Tibial nerve (tissue), 4 donors: ENCODE data around the gene PLXNA4. TPM values are rescaled to one million over a fixed set of nuclear protein-coding genes. Genes with fewer than 3 reads are reported as not detected.
"Not testable (repeated sequence)": the region's sequence is repeated elsewhere in the genome, so short reads cannot be mapped to it uniquely, and the experiment has no call there.

Source experiments
- DNase-seq, 2 donors: peaks; one replicate each; pipeline ENCODE4 v3.0.0-alpha.2; 2019; ENCODE audit warnings: low spot score in 2 of 2
- H3K27ac ChIP-seq, 4 donors: fragments of 200-600 bp; sonication (generic) in 3 of 4; one replicate each; pipeline ENCODE4 v1.5.1; 2017 to 2019; ENCODE audit warnings: mild to moderate bottlenecking in 1 of 4
- H3K27me3 ChIP-seq, 2 donors: fragments of 200-600 bp; sonication (generic) in 1 of 2; one replicate each; pipeline versions ENCODE4 v1.5.1 to v1.6.0; 2017 to 2019
- H3K36me3 ChIP-seq, 3 donors: fragments of 200-600 bp; sonication (generic); one replicate each; pipeline ENCODE4 v1.5.1; 2018 to 2019
- H3K4me1 ChIP-seq, 4 donors: fragments of 200-600 bp; sonication (generic) in 3 of 4; one replicate each; pipeline ENCODE4 v1.5.1; 2017 to 2019
- H3K4me3 ChIP-seq, 4 donors: fragments of 200-600 bp; sonication (generic) in 3 of 4; one replicate each; pipeline ENCODE4 v1.5.1; 2017 to 2019; ENCODE audit warnings: mild to moderate bottlenecking in 1 of 4, moderate library complexity in 1 of 4
- H3K9me3 ChIP-seq, 4 donors: fragments of 200-600 bp; sonication (generic) in 3 of 4; one replicate each; pipeline ENCODE4 v1.5.1; 2017 to 2019
- CTCF ChIP-seq, 5 experiments: fragments of 200-600 bp in 3 of 5; fragments of 450-650 bp in 2 of 5; sonication (generic) in 3 of 5; IDR thresholded peaks; one replicate each; pipeline ENCODE4 v1.5.1; 2016 to 2019; ENCODE audit warnings: antibody characterized with exemption in 5 of 5, mild to moderate bottlenecking in 3 of 5, moderate library complexity in 2 of 5
- EP300 ChIP-seq, 2 donors: sonication (generic); formaldehyde crosslinking; IDR thresholded peaks; one replicate each; pipeline ENCODE4 v1.6.1; 2017; ENCODE audit warnings: antibody characterized with exemption in 2 of 2, mild to moderate bottlenecking in 1 of 2
- POLR2A ChIP-seq, 2 donors: fragments of 450-650 bp; IDR thresholded peaks; one replicate each; pipeline ENCODE4 v1.6.1; 2017; ENCODE audit warnings: antibody characterized with exemption in 2 of 2, mild to moderate bottlenecking in 2 of 2, moderate library complexity in 2 of 2
- WGBS, 2 donors: methylation state at CpG; one replicate each; pipeline ENCODE4 v1.1.5; 2018; 5-methylcytosine and 5-hydroxymethylcytosine counted together
- total RNA-seq, 4 donors: library from RNA; depleted of rRNA; stranded (reverse); fragments of >200 nt; gene quantifications; one replicate each; pipeline ENCODE4 v1.1.0, GENCODE V29; 2016

PLXNA4 gene
- total RNA-seq, 4 donors from 2014 or later = 12.6 to 32.4 (median 13.7) TPM

- 87 to 88% methylated on average over 7 of the region's 7 CpGs for WGBS, 2 donors
- Histone ChIP-seq H3K27ac (no peak overlapping the region), H3K27me3 (no peaks in the 10 kb centered on the region), H3K9me3 (no peaks in the 10 kb centered on the region), H3K36me3 (no peaks in the 10 kb centered on the region), H3K4me1 (peaks cover 0 to 21% (median 4%) of the 10 kb centered on the region in 4 donors), H3K4me3 (no peak overlapping the region)
- TF ChIP-seq POLR2A (IDR thresholded peaks at IDR 0.05) (no peak), CTCF (IDR thresholded peaks at IDR 0.05) (peak in 1 of 5 experiments; percentile 9)
- no peak for DNase-seq
Observed at GRCh38 chr7:132394283-132395198, 181.7 kb downstream of the PLXNA4 start.

- H3K4me1 ChIP-seq = peaks cover 0 to 21% (median 4%) of the 10 kb centered on the region in 4 donors
- DNase-seq = peak; percentile 25 to 72
- no peak overlapping the region for H3K4me3 ChIP-seq
- 32 to 37% methylated on average over 9 of the region's 9 CpGs for WGBS, 2 donors
- no peak overlapping the region for H3K27ac ChIP-seq
- no peaks in the 10 kb centered on the region for H3K27me3 ChIP-seq
- no peaks in the 10 kb centered on the region for H3K36me3 ChIP-seq
- TF ChIP-seq CTCF (IDR thresholded peaks at IDR 0.05) (no peak), EP300 (IDR thresholded peaks at IDR 0.05) (peak in 1 of 2 donors; percentile 81), POLR2A (IDR thresholded peaks at IDR 0.05) (no peak)
- no peaks in the 10 kb centered on the region for H3K9me3 ChIP-seq
Observed at GRCh38 chr7:132393789-132394261, 182.4 kb downstream of the PLXNA4 start.

- H3K27me3 ChIP-seq = no peaks in the 10 kb centered on the region
- TF ChIP-seq CTCF (IDR thresholded peaks at IDR 0.05) = no peak
- TF ChIP-seq EP300 (IDR thresholded peaks at IDR 0.05) = no peak
- TF ChIP-seq POLR2A (IDR thresholded peaks at IDR 0.05) = no peak
- 95 to 96% methylated on average over 8 of the region's 8 CpGs for WGBS, 2 donors
- no peak overlapping the region for H3K27ac ChIP-seq
- no peak overlapping the region for H3K4me3 ChIP-seq
- peaks cover 0 to 21% (median 4%) of the 10 kb centered on the region in 4 donors for H3K4me1 ChIP-seq
- no peaks in the 10 kb centered on the region for H3K9me3 ChIP-seq
- H3K36me3 ChIP-seq = no peaks in the 10 kb centered on the region
- no peak for DNase-seq
Observed at GRCh38 chr7:132392713-132393112, 183.6 kb downstream of the PLXNA4 start.

- Histone ChIP-seq H3K4me3 (no peak overlapping the region), H3K27me3 (no peaks in the 10 kb centered on the region), H3K9me3 (no peaks in the 10 kb centered on the region), H3K4me1 (peaks cover 0 to 31% (median 4%) of the 10 kb centered on the region in 4 donors), H3K36me3 (no peaks in the 10 kb centered on the region), H3K27ac (peak overlapping the region in 1 of 4 donors; percentile 9)
- no peak for TF ChIP-seq POLR2A (IDR thresholded peaks at IDR 0.05)
- TF ChIP-seq CTCF (IDR thresholded peaks at IDR 0.05) = no peak
- TF ChIP-seq EP300 (IDR thresholded peaks at IDR 0.05) = no peak
- 45 to 50% methylated on average over 3 of the region's 3 CpGs for WGBS, 2 donors
- DNase-seq = no peak
Observed at GRCh38 chr7:132390705-132391104, 185.6 kb downstream of the PLXNA4 start.

GRCh38 chr7:132390049-132390448 is 186.2 kb downstream of the PLXNA4 start:
- H3K36me3 ChIP-seq, H3K27me3 ChIP-seq, H3K9me3 ChIP-seq, H3K4me3 ChIP-seq, H3K27ac ChIP-seq, DNase-seq: not testable (repeated sequence)
- 94 to 97% methylated on average over 4 of the region's 4 CpGs for WGBS, 2 donors
- peaks cover 0 to 34% (median 4%) of the 10 kb centered on the region in 4 donors for H3K4me1 ChIP-seq
